Astrocyte of the cerebellum (primary cell): Measurements from ENCODE around the gene PPP1R1A.

Experiments used
- DNase-seq: peaks from one replicate; pipeline ENCODE4 v3.0.0-alpha.2; 2011; ENCODE audit warnings: low read depth
- H3K4me3 ChIP-seq: 2 replicates; pipeline ENCODE4 v1.5.1; 2011; ENCODE audit warnings: mild to moderate bottlenecking, low read depth, low read length, moderate library complexity
- in situ Hi-C: cut with HindIII; loops from 2 replicates; pipeline ENCODE4 v1.10.0; 2017; ENCODE audit warnings: low sequenced_read_pairs
- TF ChIP-seq, protein P1 (sequence below): IDR thresholded peaks from 2 replicates; pipeline ENCODE4 v1.5.1; 2012; ENCODE audit warnings: low read length, low read depth, moderate library complexity, mild to moderate bottlenecking; ENCODE audit errors: missing control alignments

The PPP1R1A gene

DNA sequence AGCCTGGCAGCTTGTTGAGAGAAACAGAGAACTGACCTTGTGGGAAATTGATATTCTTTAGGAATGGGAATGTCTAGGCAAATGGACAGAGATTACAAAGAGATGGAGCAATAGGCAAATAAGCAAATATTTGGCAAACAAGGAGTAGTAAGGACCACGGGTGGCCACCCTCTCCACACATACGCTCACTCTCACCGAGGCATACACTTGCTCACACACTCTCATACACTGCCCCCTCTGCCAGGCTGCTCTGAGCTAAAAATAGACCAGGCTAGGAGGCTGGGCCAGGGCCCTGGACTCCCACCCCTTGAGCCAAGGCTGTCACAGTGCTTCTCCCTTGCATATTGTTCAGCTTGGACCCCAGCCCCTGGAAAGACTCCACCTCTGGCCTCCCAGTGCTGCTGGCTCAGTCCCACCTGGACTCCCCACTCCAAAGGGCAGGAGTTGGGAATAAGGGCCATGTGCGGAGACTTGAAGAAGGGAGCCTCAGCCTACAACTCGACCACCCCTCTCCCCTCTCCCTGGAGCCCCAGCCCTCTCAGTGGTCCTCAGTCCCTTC, 1.1 kb downstream of the PPP1R1A start:
- TF ChIP-seq, protein P1, sequence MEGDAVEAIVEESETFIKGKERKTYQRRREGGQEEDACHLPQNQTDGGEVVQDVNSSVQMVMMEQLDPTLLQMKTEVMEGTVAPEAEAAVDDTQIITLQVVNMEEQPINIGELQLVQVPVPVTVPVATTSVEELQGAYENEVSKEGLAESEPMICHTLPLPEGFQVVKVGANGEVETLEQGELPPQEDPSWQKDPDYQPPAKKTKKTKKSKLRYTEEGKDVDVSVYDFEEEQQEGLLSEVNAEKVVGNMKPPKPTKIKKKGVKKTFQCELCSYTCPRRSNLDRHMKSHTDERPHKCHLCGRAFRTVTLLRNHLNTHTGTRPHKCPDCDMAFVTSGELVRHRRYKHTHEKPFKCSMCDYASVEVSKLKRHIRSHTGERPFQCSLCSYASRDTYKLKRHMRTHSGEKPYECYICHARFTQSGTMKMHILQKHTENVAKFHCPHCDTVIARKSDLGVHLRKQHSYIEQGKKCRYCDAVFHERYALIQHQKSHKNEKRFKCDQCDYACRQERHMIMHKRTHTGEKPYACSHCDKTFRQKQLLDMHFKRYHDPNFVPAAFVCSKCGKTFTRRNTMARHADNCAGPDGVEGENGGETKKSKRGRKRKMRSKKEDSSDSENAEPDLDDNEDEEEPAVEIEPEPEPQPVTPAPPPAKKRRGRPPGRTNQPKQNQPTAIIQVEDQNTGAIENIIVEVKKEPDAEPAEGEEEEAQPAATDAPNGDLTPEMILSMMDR = no peak
- no peak overlapping the region for H3K4me3 ChIP-seq
- no peak for DNase-seq
- in situ Hi-C loops = no loop called here

DNA sequence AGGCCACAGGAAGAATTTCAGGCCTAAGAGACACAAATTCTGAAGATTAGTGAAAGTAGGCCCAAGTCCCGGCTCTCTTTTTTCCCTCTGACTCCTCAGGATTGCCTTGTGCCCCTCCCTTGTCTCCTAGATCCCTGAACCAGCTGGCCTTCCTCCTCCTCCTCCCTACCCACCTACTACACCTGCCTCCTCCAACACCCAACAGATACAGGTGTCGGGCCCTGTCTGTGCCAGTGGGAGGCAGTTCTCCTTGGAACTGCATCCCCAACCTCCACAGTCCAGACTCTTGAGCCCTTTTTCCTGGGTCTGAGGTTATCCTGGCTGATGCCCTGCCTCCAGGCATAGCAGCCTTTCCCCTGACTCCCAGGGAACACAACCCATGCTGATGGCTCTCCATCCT, 1.8 kb downstream of the PPP1R1A start:
- in situ Hi-C loops = no loop called here
- TF ChIP-seq, protein P1 = no peak
- H3K4me3 ChIP-seq = no peak overlapping the region
- no peak for DNase-seq

DNA sequence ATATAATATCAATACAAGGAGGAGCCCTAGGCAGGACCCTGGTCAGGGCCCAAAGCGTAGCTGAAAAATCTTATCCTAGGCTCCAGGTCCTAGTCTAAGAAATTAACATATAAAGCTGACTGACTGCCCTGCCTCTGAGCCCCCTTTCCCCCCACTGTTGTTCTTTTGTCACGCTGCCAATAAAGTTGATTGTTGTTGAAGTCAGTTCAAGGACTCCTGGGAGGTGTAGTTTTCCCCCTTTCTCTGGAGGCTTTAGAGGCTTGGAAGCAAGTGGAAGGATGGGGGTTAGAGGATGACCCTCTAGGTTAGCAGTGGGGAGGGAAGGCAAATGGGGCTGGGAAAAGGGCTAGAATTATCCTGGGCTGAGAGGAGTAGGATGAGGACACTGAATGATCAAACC, 3.2 kb downstream of the PPP1R1A start:
- TF ChIP-seq, protein P1 = no peak
- no peak for DNase-seq
- H3K4me3 ChIP-seq = no peak overlapping the region
- in situ Hi-C loops = no loop called here

DNA sequence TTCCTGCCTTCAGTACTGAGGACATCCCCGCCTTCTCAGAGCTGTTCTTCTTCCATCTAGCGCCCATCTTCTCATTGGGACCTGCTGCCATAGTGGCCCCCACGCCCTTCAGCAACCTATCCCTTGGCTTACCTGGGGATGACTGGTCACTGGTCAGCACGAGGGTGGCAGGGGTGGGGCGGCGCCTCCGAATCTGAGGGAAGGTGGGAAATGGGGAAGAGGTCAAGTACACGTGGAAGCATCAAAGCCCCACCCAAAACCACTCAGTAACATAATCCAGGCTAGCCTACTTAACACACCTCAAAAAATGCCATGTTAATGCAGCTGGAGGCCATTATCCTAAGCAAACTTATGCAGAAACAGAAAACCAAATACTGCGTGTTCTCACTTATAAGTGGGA, 4.3 kb downstream of the PPP1R1A start:
- in situ Hi-C loops = no loop called here

DNA sequence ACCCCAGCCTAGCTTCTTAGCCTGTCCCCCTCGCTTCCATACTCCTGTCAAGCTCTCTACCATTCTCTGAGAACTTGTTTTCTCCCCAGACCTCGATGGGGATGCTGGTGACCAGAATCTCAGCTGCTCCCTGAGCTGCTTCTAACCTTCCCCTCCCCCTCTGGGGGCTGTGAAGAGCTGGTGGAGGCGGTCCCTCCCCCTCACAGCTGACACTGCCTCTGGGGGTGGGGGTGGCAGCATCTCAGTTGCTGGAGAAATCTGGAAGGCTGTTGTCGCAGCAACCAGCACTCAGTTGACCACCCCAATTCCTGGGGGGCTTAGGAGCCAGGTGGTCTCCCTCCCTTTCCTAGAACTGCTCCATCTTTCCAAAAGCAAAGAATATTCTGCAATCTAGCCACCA, 4.7 kb downstream of the PPP1R1A start:
- in situ Hi-C loops = no loop called here
- H3K4me3 ChIP-seq = no peak overlapping the region
- TF ChIP-seq, protein P1 = no peak
- DNase-seq = no peak

More for the DNA sequence above, 4.3 kb downstream of the PPP1R1A start:
- TF ChIP-seq, protein P1 = no peak
- no peak overlapping the region for H3K4me3 ChIP-seq
- no peak for DNase-seq

DNA sequence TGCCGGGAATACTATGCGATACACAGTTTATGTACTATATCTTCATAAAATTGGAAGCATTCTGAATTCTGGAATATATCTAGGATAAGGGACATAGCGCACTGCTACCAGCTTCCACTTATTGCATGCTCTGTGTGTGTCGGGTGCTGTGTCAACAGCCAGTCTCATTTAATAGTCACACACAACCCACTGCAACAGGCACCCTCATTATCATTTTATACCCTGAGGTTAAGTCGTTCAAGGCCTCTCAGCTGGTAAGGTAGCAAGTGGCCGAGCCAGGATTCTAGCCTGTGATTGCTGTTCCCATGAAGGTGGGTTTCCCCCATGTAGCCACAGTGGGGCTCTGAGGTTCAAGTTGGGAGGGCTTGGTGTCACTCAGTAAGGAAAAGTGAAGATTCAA, 7.0 kb downstream of the PPP1R1A start:
- in situ Hi-C loops = no loop called here
- TF ChIP-seq, protein P1 = no peak
- H3K4me3 ChIP-seq = no peak overlapping the region
- DNase-seq = no peak
